MM.1S (cell line): Measurements from ENCODE around the gene KCNG2.

ENCODE experiments used
- DNase-seq: peaks from one replicate; pipeline ENCODE4 v3.0.0-alpha.2; 2015
- H2AFZ ChIP-seq: fragments of 300-600 bp; sonication (generic); 2 replicates; pipeline ENCODE4 v1.6.0; 2016; ENCODE audit warnings: antibody characterized with exemption, low read length
- H3F3A ChIP-seq: fragments of 300-600 bp; sonication (generic); 2 replicates; pipeline ENCODE4 v1.6.1; 2016; ENCODE audit warnings: mild to moderate bottlenecking, antibody characterized with exemption, low read length, moderate library complexity, mixed read lengths; ENCODE audit not compliant: insufficient read depth
- H3K27ac ChIP-seq: fragments of 300-600 bp; sonication (generic); 2 replicates; pipeline ENCODE4 v1.5.1; 2016; ENCODE audit warnings: mild to moderate bottlenecking, low read length
- H3K27me3 ChIP-seq: fragments of 300-600 bp; sonication (generic); replicated peaks from 2 replicates; pipeline ENCODE4 v1.6.0; 2016; ENCODE audit warnings: low read length; ENCODE audit not compliant: insufficient read depth
- H3K36me3 ChIP-seq: fragments of 300-600 bp; sonication (generic); replicated peaks from 2 replicates; pipeline ENCODE4 v1.6.1; 2016; ENCODE audit warnings: mild to moderate bottlenecking, low read length, mixed read lengths; ENCODE audit not compliant: insufficient read depth
- H3K4me1 ChIP-seq: fragments of 300-600 bp; sonication (generic); 2 replicates; pipeline ENCODE4 v1.6.1; 2016; ENCODE audit warnings: low read length, mixed read lengths
- H3K4me2 ChIP-seq: fragments of 300-600 bp; sonication (generic); 2 replicates; pipeline ENCODE4 v1.6.0; 2016; ENCODE audit warnings: low read depth, low read length
- H3K4me3 ChIP-seq: fragments of 300-600 bp; sonication (generic); 2 replicates; pipeline ENCODE4 v1.5.1; 2016; ENCODE audit warnings: low read length, mixed read lengths
- H3K79me2 ChIP-seq: fragments of 300-600 bp; sonication (generic); 2 replicates; pipeline ENCODE4 v1.6.1; 2016; ENCODE audit warnings: mixed run types, low read length, mixed read lengths
- H3K9ac ChIP-seq: fragments of 300-600 bp; sonication (generic); 2 replicates; pipeline ENCODE4 v1.6.1; 2016; ENCODE audit warnings: low read length, mixed read lengths
- H3K9me2 ChIP-seq: fragments of 300-600 bp; sonication (generic); replicated peaks from 2 replicates; pipeline ENCODE4 v1.6.1; 2016; ENCODE audit warnings: mild to moderate bottlenecking, low read length, mixed read lengths; ENCODE audit not compliant: insufficient read depth
- H3K9me3 ChIP-seq: fragments of 300-600 bp; sonication (generic); replicated peaks from 2 replicates; pipeline ENCODE4 v1.6.1; 2016; ENCODE audit warnings: mild to moderate bottlenecking, low read length, mixed read lengths; ENCODE audit not compliant: insufficient read depth
- H4K20me1 ChIP-seq: fragments of 300-600 bp; sonication (generic); 2 replicates; pipeline ENCODE4 v1.6.1; 2016; ENCODE audit warnings: mild to moderate bottlenecking, low read length, moderate library complexity, mixed read lengths; ENCODE audit not compliant: insufficient read depth
- EZH2 ChIP-seq: fragments of 300-600 bp; sonication (generic); optimal IDR thresholded peaks from 2 replicates; pipeline ENCODE3; 2017; ENCODE audit warnings: low read depth, mild to moderate bottlenecking, antibody characterized with exemption, low read length, mixed read lengths
- EZH2phosphoT487 ChIP-seq: fragments of 300-600 bp; sonication (generic); IDR thresholded peaks from 2 replicates; pipeline ENCODE4 v1.6.1; 2018; ENCODE audit warnings: antibody characterized with exemption, low read length
- TF ChIP-seq, protein P1 (sequence below): fragments of 300-600 bp; sonication (generic); IDR thresholded peaks from 2 replicates; pipeline ENCODE4 v1.5.1; 2016; ENCODE audit warnings: antibody characterized with exemption, low read length, mixed read lengths

The KCNG2 gene

DNA sequence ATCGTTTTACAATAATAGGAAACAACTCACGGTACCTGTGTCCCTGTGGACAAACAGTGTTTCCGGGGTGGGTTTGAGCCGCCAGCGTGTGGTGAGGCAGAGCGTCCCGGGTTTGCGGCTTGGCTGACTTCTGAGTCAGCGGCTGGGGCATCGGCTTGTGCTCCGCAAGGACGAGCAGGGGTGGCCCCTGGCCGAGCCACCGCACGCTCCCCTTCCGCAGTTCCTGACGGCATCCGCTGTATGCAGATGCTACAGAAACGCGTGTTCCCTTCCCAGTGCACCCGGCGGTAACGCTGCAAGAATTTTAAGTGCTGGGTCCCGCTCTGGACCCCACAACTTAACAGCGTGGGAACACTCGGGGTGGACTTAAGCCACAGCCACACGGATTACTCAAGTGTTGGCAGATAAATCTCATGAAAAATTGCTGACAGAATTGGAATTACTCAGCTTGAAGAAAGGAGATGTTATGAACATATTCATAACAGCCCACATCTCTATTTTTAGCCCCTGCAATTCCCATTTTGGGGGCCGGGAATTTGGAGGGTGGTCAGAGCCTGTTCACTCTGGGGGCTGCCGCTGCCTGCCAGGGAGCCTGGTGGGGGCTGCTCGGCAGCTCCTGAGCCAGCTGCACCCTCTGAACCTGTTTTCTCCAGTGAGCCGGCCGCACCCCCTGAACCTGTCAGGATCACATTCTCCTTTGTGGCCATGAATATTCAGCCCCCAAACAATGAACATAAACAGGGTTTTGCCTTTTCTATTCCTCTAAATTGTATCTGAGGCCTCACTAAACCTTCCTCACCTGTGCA is 12.6 kb upstream of the KCNG2 start:
- Histone ChIP-seq H4K20me1 (no peaks in the 10 kb centered on the region), H3K4me3 (no peak overlapping the region), H3K27me3 (no peaks in the 10 kb centered on the region)

DNA sequence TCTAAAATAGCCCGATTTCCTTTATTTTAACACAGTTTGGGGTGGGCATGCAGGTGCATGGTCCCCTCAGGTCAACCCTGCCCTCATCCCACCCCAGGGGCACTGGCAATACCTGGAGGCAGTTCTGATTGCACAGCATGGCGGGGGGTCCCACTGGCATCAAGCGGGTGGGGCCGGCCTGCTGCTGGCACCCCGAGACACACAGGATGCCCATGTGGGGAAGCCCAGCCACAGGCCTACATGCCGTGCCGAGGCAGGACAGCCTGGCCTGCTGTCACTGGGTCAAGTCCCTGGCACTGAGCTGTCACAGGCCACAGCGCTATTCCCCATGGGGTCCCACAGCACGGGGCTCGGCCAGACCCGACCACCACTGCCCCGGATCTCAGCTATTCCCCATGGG is 11.9 kb upstream of the KCNG2 start:
- H3K27me3 ChIP-seq = no peaks in the 10 kb centered on the region

More for the DNA sequence above, 12.6 kb upstream of the KCNG2 start:
- no peaks in the 10 kb centered on the region for H3K79me2 ChIP-seq
- H2AFZ ChIP-seq = no peak overlapping the region
- H3K4me2 ChIP-seq = no peak overlapping the region
- no peaks in the 10 kb centered on the region for H3K36me3 ChIP-seq
- H3K4me1 ChIP-seq = no peaks in the 10 kb centered on the region
- H3K9me2 ChIP-seq = no peaks in the 10 kb centered on the region
- no peak overlapping the region for H3K27ac ChIP-seq
- no peak for DNase-seq
- TF ChIP-seq EZH2 = no peak
- H3F3A ChIP-seq = no peaks in the 10 kb centered on the region
- no peaks in the 10 kb centered on the region for H3K9me3 ChIP-seq
- no peak overlapping the region for H3K9ac ChIP-seq

DNA sequence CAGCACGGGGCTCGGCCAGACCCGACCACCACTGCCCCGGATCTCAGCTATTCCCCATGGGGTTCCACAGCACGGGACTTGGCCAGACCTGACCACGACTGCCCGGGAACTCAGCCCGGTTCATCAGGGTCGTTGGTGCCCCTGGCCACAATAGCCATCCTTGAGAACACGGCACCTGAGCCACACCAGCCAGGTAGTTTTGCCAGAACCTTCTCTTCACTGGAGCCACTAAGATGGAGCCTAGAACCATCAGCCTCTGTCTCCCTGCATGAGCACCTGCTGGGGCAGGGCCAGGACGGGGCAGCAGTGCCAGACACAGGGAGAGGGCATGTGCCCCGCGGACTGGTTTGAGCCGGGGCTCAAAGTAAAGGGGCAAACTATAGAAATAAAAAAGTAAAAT is 11.4 kb upstream of the KCNG2 start:
- Histone ChIP-seq H2AFZ (no peak overlapping the region), H3K4me1 (no peaks in the 10 kb centered on the region), H3K4me3 (no peak overlapping the region), H3K9ac (no peak overlapping the region), H3K27me3 (no peaks in the 10 kb centered on the region), H3K9me2 (no peaks in the 10 kb centered on the region), H3K36me3 (no peaks in the 10 kb centered on the region), H3K9me3 (no peaks in the 10 kb centered on the region), H3F3A (no peaks in the 10 kb centered on the region), H3K79me2 (no peaks in the 10 kb centered on the region), H3K4me2 (no peak overlapping the region), H4K20me1 (no peaks in the 10 kb centered on the region), H3K27ac (no peak overlapping the region)
- no peak for TF ChIP-seq EZH2
- no peak for TF ChIP-seq EZH2phosphoT487
- TF ChIP-seq, protein P1, sequence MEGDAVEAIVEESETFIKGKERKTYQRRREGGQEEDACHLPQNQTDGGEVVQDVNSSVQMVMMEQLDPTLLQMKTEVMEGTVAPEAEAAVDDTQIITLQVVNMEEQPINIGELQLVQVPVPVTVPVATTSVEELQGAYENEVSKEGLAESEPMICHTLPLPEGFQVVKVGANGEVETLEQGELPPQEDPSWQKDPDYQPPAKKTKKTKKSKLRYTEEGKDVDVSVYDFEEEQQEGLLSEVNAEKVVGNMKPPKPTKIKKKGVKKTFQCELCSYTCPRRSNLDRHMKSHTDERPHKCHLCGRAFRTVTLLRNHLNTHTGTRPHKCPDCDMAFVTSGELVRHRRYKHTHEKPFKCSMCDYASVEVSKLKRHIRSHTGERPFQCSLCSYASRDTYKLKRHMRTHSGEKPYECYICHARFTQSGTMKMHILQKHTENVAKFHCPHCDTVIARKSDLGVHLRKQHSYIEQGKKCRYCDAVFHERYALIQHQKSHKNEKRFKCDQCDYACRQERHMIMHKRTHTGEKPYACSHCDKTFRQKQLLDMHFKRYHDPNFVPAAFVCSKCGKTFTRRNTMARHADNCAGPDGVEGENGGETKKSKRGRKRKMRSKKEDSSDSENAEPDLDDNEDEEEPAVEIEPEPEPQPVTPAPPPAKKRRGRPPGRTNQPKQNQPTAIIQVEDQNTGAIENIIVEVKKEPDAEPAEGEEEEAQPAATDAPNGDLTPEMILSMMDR = no peak
- DNase-seq = no peak

More for the DNA sequence above, 11.9 kb upstream of the KCNG2 start:
- no peak for TF ChIP-seq EZH2phosphoT487
- TF ChIP-seq EZH2 = no peak
- TF ChIP-seq, protein P1 = no peak
- Histone ChIP-seq H3K9me3 (no peaks in the 10 kb centered on the region), H3K79me2 (no peaks in the 10 kb centered on the region), H2AFZ (no peak overlapping the region), H4K20me1 (no peaks in the 10 kb centered on the region), H3K36me3 (no peaks in the 10 kb centered on the region), H3K4me1 (no peaks in the 10 kb centered on the region), H3F3A (no peaks in the 10 kb centered on the region), H3K27ac (no peak overlapping the region), H3K9me2 (no peaks in the 10 kb centered on the region), H3K4me3 (no peak overlapping the region), H3K4me2 (no peak overlapping the region), H3K9ac (no peak overlapping the region)
- no peak for DNase-seq

DNA sequence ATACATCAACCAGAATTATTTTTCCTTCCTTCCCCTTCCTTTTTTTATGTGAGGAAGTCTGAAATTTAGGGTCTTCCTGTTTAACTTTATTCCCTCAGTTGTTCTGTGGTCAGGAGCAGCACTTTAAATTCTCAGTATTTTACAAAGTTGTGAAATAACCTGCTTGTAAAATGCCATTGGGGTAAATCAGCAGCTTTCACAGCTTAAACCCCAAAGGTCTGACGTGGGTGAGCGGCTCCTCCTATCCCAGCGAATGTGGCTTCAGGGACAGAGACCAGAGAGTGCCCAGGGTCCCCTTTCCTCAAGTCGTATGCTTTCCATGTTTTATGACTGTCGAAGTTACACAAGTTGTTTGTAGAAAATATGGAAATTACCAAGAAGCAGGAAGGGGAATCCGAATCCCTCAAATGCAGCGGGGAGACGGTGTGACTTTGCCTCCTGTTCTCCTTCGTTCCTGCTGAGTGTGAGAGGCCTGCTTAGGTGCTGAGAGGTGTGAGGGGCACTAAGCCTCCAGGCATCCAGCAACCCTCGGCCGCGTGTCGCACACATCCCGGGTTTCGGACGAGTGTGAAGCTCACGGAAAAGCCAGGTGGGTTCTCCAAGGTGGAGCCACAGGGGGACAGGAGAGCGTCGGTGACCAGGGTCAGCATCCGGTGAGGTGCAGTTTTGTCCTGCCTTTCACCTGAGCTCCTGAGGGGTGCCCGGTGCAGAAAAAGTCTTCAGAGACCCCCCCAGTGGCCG is 10.8 kb upstream of the KCNG2 start:
- H3F3A ChIP-seq = no peaks in the 10 kb centered on the region

More for the DNA sequence above, 10.8 kb upstream of the KCNG2 start:
- no peak for DNase-seq
- Histone ChIP-seq H3K27me3 (no peaks in the 10 kb centered on the region), H3K9me2 (no peaks in the 10 kb centered on the region), H3K4me1 (no peaks in the 10 kb centered on the region), H3K9ac (no peak overlapping the region), H3K36me3 (no peaks in the 10 kb centered on the region), H2AFZ (no peak overlapping the region), H4K20me1 (no peaks in the 10 kb centered on the region), H3K4me3 (no peak overlapping the region), H3K9me3 (no peaks in the 10 kb centered on the region), H3K79me2 (no peaks in the 10 kb centered on the region), H3K4me2 (no peak overlapping the region), H3K27ac (no peak overlapping the region)
- TF ChIP-seq, protein P1 = no peak
- TF ChIP-seq EZH2phosphoT487 (no peak), EZH2 (no peak)
